ENCODE results near the gene SEPHS1. TPM values are rescaled to one million over a fixed set of nuclear protein-coding genes. Genes with fewer than 3 reads are reported as not detected.

SEPHS1 gene
- total RNA-seq, 1 experiment from 2014 or later, result 509 TPM

- TF ChIP-seq IRF2 (CRISPR knock-in tag; IDR thresholded peaks at IDR 0.05; ENCODE audit: borderline replicate concordance, low read depth), result no peak
- TF ChIP-seq PREB (CRISPR knock-in tag; IDR thresholded peaks at IDR 0.05; ENCODE audit: borderline replicate concordance), result no peak
- TF ChIP-seq NFYB (CRISPR knock-in tag; conservative IDR thresholded peaks at IDR 0.05; ENCODE audit: low read depth), result no peak
- no peak for TF ChIP-seq SOX15 (CRISPR knock-in tag; IDR thresholded peaks at IDR 0.05)
- TF ChIP-seq SMAD4 (CRISPR knock-in tag; IDR thresholded peaks at IDR 0.05), result no peak
- TF ChIP-seq HMGA2 (CRISPR knock-in tag; IDR thresholded peaks at IDR 0.05), result no peak
- no peak for TF ChIP-seq ZNF281 (CRISPR knock-in tag; IDR thresholded peaks at IDR 0.05)
- TF ChIP-seq KAT7 (CRISPR knock-in tag; IDR thresholded peaks at IDR 0.05; ENCODE audit: borderline replicate concordance), result 0 out of 2 replicates have a peak, but pooled peaks have one; percentile 70
- no peak for TF ChIP-seq FOXP1 (CRISPR knock-in tag; IDR thresholded peaks at IDR 0.05; ENCODE audit: borderline replicate concordance)
- TF ChIP-seq E2F5 (CRISPR knock-in tag; IDR thresholded peaks at IDR 0.05), result 0 out of 2 replicates have a peak, but pooled peaks have one; percentile 61
- 0 out of 2 replicates have a peak, but pooled peaks have one; percentile 31 for TF ChIP-seq RELA (CRISPR knock-in tag; IDR thresholded peaks at IDR 0.05; ENCODE audit: borderline replicate concordance)
- no peak for TF ChIP-seq ZNF671 (CRISPR knock-in tag; IDR thresholded peaks at IDR 0.05)
- TF ChIP-seq EMX1 (CRISPR knock-in tag; IDR thresholded peaks at IDR 0.05), result no peak
- no peak for TF ChIP-seq MYBL2 (CRISPR knock-in tag; IDR thresholded peaks at IDR 0.05)
- TF ChIP-seq CREM (CRISPR knock-in tag; IDR thresholded peaks at IDR 0.05), result no peak
- peak; percentile 59 for TF ChIP-seq FOXK1 (CRISPR knock-in tag; IDR thresholded peaks at IDR 0.05)
- TF ChIP-seq HMGXB4 (CRISPR knock-in tag; IDR thresholded peaks at IDR 0.05), result peak; percentile 62; the same call in 1 of the 2 replicates
- no peak for TF ChIP-seq NR1H2 (CRISPR knock-in tag; IDR thresholded peaks at IDR 0.05)
- TF ChIP-seq SP1 (CRISPR knock-in tag; conservative IDR thresholded peaks at IDR 0.05), result peak; percentile 46; the same call in 1 of the 2 replicates
- no peak for TF ChIP-seq JAZF1 (CRISPR knock-in tag; IDR thresholded peaks at IDR 0.05)
- TF ChIP-seq ELF4 (CRISPR knock-in tag; IDR thresholded peaks at IDR 0.05; ENCODE audit: low read depth), result no peak; the same call in 1 of the 2 replicates
- no peak for TF ChIP-seq USF2 (CRISPR knock-in tag; IDR thresholded peaks at IDR 0.05)
- no peak for TF ChIP-seq MLX (CRISPR knock-in tag; IDR thresholded peaks at IDR 0.05)
- no peak for TF ChIP-seq ATF1 (CRISPR knock-in tag; IDR thresholded peaks at IDR 0.05)
- no peak for TF ChIP-seq ZNF416 (CRISPR knock-in tag; IDR thresholded peaks at IDR 0.05)
- TF ChIP-seq ZSCAN18 (CRISPR knock-in tag; IDR thresholded peaks at IDR 0.05), result no peak
- TF ChIP-seq PRDM15 (CRISPR knock-in tag; IDR thresholded peaks at IDR 0.05), result no peak
Observed at GRCh38 chr10:13347043-13347499, 1.0 kb downstream of the SEPHS1 start (continued).
